Measurements from ENCODE around the gene KCNMA1. TPM values are rescaled to one million over a fixed set of nuclear protein-coding genes. Genes with fewer than 3 reads are reported as not detected.

The KCNMA1 gene
- polyA plus RNA-seq, 1 donor from 2014 or later: 60.8 TPM

- no peak for TF ChIP-seq REST (IDR thresholded peaks at IDR 0.05; ENCODE audit: borderline replicate concordance)
- no peak for TF ChIP-seq RAD21 (conservative IDR thresholded peaks at IDR 0.05)
- TF ChIP-seq TAF1 (IDR thresholded peaks at IDR 0.05; ENCODE audit: low read depth): no peak
- no peak for TF ChIP-seq MXI1 (conservative IDR thresholded peaks at IDR 0.05; ENCODE audit: poor library complexity, severe bottlenecking)
- no peak for TF ChIP-seq POLR2AphosphoS5 (IDR thresholded peaks at IDR 0.05)
- Histone ChIP-seq H3F3A (ENCODE audit: insufficient read depth, low read length, poor library complexity, severe bottlenecking) (no peaks in the 10 kb centered on the region), H4K20me1 (ENCODE audit: insufficient read depth) (no peaks in the 10 kb centered on the region), H3K9ac (ENCODE audit: low read length) (no peak overlapping the region), H3K36me3 (ENCODE audit: insufficient read depth, low read length) (no peaks in the 10 kb centered on the region), H3K79me2 (replicated peaks; ENCODE audit: insufficient read depth, low read length) (no peaks in the 10 kb centered on the region), H3K9me3 (ENCODE audit: low read length) (no peaks in the 10 kb centered on the region), H3K4me2 (ENCODE audit: low read length) (no peak overlapping the region), H3K27ac (ENCODE audit: low read length) (no peak overlapping the region), H2AFZ (ENCODE audit: low read depth, low read length) (no peak overlapping the region), H3K4me3 (ENCODE audit: low read length) (no peak overlapping the region), H3K9me2 (ENCODE audit: insufficient read depth, low read length) (no peaks in the 10 kb centered on the region), H3K27me3 (ENCODE audit: insufficient read depth, low read depth, low read length) (no peaks in the 10 kb centered on the region)
Observed at GRCh38 chr10:77539147-77539935, 98.3 kb downstream of the KCNMA1 start.

GRCh38 chr10:77537720-77538373 is 99.8 kb downstream of the KCNMA1 start:
- H3K27ac ChIP-seq (ENCODE audit: low read length): no peak overlapping the region
- no peaks in the 10 kb centered on the region for H3K79me2 ChIP-seq (replicated peaks; ENCODE audit: insufficient read depth, low read length)

More at GRCh38 chr10:77537720-77538373, 99.8 kb downstream of the KCNMA1 start:
- H3K9ac ChIP-seq (ENCODE audit: low read length): no peak overlapping the region
- no peak overlapping the region for H3K4me3 ChIP-seq (ENCODE audit: low read length)
- H4K20me1 ChIP-seq (ENCODE audit: insufficient read depth): no peaks in the 10 kb centered on the region
- H3K27me3 ChIP-seq (ENCODE audit: insufficient read depth, low read depth, low read length): no peaks in the 10 kb centered on the region
- no peaks in the 10 kb centered on the region for H3F3A ChIP-seq (ENCODE audit: insufficient read depth, low read length, poor library complexity, severe bottlenecking)
- no peaks in the 10 kb centered on the region for H3K36me3 ChIP-seq (ENCODE audit: insufficient read depth, low read length)
- H2AFZ ChIP-seq (ENCODE audit: low read depth, low read length): no peak overlapping the region
- H3K9me2 ChIP-seq (ENCODE audit: insufficient read depth, low read length): no peaks in the 10 kb centered on the region
- no peak overlapping the region for H3K4me2 ChIP-seq (ENCODE audit: low read length)
- H3K9me3 ChIP-seq (ENCODE audit: low read length): no peaks in the 10 kb centered on the region
- TF ChIP-seq POLR2AphosphoS5 (IDR thresholded peaks at IDR 0.05): no peak
- TF ChIP-seq CTCF (IDR thresholded peaks at IDR 0.05; ENCODE audit: poor library complexity, severe bottlenecking): no peak
- no peak for TF ChIP-seq TAF1 (IDR thresholded peaks at IDR 0.05; ENCODE audit: low read depth)
- TF ChIP-seq REST (IDR thresholded peaks at IDR 0.05; ENCODE audit: borderline replicate concordance): no peak
- no peak for TF ChIP-seq EP300 (conservative IDR thresholded peaks at IDR 0.05; ENCODE audit: poor library complexity, severe bottlenecking)
- no peak for TF ChIP-seq MXI1 (conservative IDR thresholded peaks at IDR 0.05; ENCODE audit: poor library complexity, severe bottlenecking)
- no peak for TF ChIP-seq EZH2 (IDR thresholded peaks at IDR 0.05; ENCODE audit: borderline replicate concordance, insufficient read depth, low read length, poor library complexity, severe bottlenecking)
- TF ChIP-seq RAD21 (conservative IDR thresholded peaks at IDR 0.05): no peak
- TF ChIP-seq SMC3 (conservative IDR thresholded peaks at IDR 0.05; ENCODE audit: poor library complexity): no peak

Data from neural cell (in vitro differentiated cells).